Stomach (tissue), 4 donors: ENCODE results near the gene C4orf50.

Experiments
- EP300 ChIP-seq: sonication (generic); formaldehyde crosslinking; IDR thresholded peaks from one replicate; pipeline ENCODE4 v1.6.1; 2017; ENCODE audit warnings: antibody characterized with exemption
- TF ChIP-seq, protein P1 (sequence below), 7 experiments: fragments of 450-650 bp in 4 of 7; fragments of 200-600 bp in 3 of 7; sonication (generic) in 3 of 7; IDR thresholded peaks; one replicate each; pipeline ENCODE4 v1.5.1; 2016 to 2019; ENCODE audit warnings: antibody characterized with exemption in 7 of 7, control low read depth in 2 of 7, mild to moderate bottlenecking in 1 of 7

DNA sequence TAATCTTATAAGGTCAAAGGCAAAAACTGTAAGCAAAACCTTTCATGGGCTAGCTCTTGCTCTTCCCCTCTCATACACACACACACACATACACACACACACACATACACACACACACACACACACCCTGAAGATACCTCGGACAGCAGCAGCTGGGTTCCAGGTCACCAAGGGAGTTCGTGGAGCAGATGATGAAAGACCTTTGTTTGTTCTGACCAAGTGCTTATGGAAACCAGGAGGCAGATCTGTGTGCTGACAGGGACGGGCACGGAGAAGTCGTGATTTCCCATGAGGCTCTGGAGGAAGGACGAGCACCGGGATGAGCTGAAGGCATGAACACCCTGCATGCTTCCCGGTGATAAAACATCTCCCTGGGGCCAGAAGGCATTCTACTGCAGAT is 90.0 kb downstream of the C4orf50 start:
- no peak for TF ChIP-seq EP300
- TF ChIP-seq, protein P1, sequence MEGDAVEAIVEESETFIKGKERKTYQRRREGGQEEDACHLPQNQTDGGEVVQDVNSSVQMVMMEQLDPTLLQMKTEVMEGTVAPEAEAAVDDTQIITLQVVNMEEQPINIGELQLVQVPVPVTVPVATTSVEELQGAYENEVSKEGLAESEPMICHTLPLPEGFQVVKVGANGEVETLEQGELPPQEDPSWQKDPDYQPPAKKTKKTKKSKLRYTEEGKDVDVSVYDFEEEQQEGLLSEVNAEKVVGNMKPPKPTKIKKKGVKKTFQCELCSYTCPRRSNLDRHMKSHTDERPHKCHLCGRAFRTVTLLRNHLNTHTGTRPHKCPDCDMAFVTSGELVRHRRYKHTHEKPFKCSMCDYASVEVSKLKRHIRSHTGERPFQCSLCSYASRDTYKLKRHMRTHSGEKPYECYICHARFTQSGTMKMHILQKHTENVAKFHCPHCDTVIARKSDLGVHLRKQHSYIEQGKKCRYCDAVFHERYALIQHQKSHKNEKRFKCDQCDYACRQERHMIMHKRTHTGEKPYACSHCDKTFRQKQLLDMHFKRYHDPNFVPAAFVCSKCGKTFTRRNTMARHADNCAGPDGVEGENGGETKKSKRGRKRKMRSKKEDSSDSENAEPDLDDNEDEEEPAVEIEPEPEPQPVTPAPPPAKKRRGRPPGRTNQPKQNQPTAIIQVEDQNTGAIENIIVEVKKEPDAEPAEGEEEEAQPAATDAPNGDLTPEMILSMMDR (IDR thresholded peaks at IDR 0.05): no peak
